OCI-M2 (cell line): ENCODE data around the gene DNM3.
"Not testable (repeated sequence)": the region's sequence is repeated elsewhere in the genome, so short reads cannot be mapped to it uniquely, and the experiment has no call there.

Source experiments
- DNase-seq: peaks from one replicate; lab custom pipeline; 2025; ENCODE audit not compliant: unreplicated experiment; lab: John Stamatoyannopoulos, UW

DNM3 gene

DNA sequence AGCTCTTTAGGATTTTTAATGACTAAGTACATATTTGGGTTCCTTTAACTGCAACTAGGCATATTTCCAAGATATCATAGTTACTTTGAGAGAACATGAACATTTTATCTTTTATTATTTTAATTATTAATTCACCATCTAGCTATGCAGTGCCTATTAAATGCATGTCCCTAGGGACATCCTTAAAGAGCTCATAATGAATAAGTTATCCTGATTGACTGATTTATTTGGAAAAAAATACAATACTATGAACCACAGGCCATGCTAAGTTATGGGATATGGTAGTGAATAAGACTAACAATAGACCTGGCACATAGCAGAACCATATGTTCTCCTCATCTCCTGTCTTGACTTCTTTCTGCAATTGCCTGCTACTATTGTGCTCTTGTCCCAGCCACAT, 562.8 kb downstream of the DNM3 start:
- DNase-seq: no peak

DNA sequence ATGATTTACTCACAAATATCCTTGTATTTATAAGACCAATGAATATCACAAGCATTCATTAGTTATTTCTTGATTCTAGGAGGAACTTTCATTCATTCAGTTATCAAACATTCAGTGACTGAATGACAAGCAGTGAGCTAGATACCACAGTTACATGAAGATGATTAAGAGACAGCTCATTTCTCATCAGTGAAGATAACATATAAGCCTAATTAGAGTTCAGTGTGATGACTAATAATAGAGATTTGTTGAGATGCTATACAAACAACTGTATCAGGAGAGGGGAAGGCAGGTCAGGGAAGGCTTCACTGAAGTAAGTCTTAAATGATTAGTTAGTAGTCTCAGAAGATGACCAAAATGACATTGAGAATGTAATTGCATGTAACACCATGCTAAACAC, 564.6 kb downstream of the DNM3 start:
- DNase-seq: no peak

DNA sequence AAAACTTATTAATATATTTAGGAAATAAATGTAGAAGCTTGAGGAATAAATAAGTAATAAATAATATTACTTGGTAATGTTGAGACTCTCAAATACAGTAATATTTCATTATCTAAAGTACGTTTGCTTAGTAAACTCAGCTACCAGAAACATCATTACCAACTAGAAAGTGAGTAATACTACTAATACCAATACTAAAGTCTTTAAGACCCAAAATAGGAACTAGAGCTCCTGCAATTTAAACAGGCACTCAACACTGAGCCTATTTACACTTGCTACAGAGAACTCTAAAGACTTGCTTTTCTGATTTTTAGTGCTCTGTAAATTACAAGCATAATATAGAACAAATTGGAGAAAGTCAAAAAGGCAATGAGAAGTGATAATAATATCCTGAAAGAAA, 565.7 kb downstream of the DNM3 start:
- no peak for DNase-seq

DNA sequence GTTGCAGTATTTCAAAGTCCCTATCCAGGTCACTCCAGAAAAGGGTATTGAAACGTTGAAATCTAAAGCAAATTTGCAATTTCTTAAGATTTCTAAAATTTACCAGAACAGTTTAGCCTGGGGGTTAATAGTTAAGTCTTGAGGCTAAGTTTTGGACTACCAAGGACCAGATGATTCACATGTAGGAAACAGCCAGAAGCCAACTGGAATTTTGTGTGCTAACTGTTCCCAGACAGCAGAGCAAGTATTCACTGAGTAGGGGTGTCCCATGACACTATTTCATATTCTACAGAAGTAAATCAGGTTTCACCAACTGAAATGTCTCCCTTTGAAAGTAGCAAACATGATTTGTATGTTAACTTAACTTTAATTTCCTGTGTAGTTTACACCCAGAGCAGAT, 567.7 kb downstream of the DNM3 start:
- DNase-seq: no peak

DNA sequence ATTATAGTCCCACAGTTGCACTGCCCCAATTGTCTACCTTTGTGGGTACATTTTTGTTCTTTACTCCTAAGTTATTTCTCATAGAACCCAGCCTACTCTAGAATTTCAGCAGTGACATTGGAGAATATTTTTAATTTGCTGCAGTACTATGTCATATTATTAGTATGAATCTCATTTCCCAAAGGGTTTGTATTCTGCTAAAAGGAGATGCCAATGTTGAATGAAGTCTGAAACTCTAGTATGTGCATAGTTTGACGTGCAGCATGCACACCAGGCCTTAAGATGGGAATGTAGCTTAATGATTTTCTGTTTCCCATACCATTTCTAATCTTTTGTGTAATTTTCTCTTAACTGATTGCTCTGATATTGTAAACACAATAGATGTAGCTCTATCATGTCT, 568.7 kb downstream of the DNM3 start:
- DNase-seq: no peak

DNA sequence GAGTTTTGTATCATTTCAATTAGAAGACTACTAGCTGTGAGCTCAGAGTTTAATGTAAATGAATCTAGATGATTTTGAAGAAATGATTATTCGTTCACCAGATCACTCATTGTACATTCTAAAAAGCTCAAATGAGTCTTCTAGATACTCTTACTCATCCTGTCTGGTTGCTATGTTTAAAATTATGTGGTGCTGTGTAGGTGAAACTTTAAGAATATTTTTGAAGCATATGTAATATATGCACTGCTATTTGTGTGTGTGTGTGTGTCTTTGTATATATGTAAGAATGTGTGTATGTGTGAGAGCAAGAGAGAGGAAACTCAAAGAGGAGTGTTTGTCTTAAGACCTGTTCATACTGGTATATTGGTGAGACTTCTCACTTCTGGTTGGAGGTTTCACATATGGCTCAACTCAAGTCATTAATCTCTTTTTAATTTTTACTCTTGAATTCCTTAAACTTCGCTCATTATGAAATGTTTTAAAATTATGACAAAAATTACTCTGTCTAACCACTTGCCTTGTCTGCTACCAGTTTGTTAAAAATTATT, 570.6 kb downstream of the DNM3 start:
- no peak for DNase-seq

DNA sequence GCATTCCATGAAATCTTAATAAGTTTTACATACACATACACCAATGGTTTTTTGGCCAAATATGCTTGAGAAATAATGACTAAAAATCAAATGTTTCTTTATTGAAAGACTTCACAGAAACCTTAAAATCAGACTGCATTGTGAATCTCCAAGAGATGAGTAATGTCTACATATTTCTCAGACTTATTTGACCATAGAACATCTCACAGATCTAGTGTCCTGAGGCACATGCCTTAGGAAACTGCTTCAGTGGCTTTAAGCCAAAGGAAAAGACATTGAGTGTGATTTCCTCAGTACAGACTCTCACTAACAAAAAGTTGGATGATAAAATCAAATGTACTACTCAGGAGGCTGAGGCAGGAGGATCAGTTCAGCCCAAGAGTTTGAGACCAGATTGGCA, 573.0 kb downstream of the DNM3 start:
- no peak for DNase-seq

DNA sequence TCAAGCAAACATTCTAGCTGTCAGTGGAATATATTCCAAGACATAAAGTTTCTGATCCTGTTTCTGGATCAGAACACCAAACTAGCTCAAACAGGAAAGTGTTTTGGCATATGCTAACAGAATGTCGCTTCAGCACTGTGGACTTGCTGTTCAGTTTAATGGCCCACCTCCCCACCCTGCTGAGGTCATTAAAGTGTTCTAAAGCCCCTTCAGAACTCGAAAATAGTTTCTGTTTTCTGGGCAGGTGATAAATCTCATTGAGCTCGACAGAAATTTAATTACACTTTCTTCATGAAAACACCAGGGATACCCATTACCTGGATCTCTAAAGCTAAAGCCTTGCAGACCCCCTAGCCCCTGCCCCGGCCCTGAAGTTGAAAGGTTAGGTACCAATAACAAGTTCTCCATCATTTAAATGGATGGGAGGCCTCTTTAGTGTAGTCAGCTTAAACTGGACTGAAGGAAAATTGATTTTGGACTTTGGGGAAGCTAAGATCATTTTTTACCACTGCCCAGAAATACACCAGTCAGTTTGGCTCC, 575.3 kb downstream of the DNM3 start:
- DNase-seq: no peak

DNA sequence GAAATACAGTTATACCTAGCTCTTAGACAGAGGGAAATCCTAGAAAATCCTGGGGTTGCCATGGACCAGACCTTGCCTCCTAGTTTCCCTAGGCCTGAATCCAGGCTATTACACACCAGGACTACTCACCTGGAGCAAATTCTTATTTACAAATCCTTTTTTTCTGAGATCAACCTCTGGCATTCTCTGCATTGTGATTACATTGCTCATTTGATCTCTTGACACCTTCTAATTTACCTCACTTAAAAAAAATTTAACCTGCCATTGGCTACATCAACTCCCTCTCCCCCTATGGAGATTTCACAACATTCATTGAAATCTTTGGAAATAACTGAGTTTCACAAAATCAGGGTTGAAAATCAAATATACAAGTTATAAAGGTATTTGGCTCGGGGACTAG, 576.3 kb downstream of the DNM3 start:
- DNase-seq: no peak

DNA sequence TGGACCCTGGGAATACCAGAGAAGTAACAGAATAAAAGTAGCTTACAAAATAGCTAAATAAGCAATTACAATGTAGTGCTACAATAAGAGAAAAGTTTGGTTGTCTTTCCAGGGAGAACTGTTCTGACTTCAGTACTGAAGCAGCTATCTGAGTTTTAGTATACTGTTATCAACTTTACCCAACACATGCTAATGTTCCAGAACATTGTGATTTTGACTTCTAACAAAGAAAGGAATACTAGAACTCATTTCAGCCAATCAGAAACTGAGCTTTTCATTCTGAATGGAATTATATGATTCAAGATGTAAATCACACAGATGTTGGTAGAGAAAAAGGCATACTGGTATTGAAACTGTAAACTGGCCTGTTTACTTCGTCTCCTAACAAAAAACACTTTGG, 579.1 kb downstream of the DNM3 start, which contains the start of gene C1orf105:
TSS of gene C1orf105 (plus strand) at position 301 of the 400 bp plus-strand sequence. CDS start 201 bp downstream, outside the sequence.
- no peak for DNase-seq

DNA sequence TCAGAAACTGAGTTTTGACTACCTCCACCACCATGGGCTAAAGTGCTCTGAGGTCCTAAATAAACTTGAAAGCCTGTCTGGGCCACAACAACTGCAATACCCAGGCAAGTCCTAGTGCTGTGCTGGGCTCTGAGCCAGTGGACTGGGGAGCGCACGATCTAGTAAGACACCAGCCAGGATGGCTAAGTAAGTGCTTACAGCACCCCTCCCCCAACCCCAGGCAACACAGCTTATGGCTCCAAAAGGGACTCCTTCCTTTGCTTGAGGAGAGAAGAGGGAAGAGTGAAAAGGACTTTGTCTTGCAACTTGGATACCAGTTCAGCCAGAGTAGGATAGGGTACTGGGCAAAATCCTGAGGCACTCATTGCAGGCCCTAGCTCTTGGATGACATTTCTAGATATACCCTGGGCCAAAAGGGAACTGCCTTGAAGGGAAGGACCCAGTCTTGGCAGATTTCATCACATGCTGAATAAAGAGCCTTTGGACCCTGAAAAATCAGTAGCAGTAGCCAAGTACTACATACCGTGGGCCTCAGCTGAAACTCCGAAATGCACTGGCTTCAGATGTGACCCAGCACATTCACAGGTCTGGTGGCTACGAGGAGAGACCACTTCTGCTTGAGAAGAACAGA, 580.8 kb downstream of the DNM3 start:
- no peak for DNase-seq

DNA sequence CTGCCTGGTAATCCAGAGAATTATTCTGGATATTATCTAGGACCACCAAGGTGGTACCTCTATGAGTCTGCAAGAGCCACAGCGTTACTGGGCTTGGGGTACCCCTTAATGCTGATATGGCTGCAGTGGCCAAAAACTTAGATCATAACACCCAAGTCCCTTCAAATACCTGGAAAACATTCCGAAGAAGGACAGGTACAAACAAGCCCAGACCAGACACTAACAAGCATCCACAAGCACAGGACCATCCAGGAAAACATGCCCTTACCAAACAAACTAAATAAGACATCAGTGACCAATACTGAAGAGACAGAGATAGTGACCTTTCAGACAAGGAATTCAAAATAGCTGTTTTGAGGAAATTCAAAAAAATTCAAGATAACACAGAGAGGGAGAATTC, 582.0 kb downstream of the DNM3 start:
- no peak for DNase-seq

DNA sequence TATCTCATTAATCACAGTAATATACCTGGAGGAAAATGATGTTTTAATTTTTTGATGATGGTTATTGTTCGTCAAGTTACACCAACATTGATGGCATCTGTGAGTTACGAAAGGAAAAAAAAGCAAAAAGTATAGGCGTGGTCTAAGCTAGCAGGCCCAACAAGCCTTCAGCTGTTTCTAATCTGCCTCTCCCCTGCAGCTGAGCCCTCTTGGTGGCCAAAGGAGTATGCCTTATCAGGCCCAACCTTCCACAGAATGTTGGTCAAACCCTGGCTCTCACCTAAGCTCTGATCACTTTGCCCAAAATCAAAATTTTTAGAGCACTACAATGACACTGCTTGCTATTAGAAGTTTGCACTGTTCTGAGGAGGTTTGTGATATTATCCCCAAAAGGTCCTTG, 584.0 kb downstream of the DNM3 start:
- no peak for DNase-seq

DNA sequence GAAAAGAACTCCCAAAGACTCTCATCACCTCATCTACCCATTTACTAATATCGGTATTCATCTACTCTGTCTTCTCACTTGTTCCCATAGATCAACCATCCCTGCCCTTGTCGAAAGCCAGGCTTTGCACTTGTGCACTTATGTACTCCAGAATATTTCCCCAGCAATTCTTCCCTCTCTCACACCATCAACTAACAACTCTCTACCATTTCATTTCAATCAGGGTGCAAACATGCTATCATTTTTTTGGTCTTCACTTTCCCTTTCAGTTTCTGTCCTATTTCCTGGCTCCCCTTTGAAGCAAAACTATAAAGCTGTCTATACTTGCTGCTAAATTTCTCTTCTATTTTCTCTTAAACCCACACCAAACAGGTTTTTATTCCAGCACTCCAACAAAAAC, 585.9 kb downstream of the DNM3 start:
- no peak for DNase-seq

DNA sequence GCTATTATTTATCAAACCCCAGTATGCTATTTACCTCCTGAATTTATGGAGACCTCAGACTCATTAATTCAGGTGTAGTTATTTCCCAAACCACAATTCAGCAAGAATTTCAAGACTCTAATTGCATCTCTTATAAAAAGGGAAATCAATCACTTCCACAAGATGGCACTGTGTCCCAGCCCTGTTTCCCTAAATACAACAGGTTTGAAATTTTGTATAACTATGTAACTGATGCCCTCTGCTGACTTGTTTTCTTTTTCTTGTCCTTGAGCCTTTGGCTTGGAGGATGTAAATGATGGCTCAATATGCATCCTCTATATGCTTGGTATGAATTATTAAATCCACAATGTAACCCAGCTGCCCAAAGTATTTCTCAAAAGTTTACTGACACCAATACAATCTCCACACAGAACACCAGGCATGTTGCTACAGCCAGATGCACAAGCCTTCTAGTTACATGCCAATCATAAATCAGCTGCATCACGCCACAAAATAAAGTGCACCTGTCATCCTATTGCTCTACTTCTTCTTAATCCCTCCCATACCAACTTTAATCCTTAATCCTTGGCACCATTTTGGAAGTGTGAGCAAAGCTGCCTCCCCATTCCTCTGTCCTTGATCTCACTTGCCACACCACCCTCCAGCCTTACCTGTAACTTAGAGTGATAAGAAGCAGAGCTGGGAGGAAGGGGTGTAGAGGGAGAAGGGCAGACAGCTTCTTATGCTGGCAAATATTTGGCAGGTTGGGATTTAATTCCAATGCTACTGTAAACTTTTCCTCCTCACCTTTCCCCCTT, 588.2 kb downstream of the DNM3 start:
- no peak for DNase-seq

DNA sequence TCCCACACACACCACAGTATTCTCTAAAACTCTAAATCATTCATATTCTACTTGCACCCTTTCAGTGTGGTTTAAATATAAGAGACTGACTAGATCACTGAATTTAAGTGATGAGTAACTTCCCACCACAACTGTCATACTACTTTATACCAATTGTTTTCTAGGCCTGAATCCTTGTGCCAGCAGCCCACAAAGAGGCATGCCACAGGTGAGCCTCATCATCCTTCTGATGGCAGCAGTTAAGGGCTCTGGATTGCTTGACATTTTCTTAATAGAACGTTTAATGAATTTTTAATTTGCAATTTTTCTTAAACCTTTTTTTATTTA, 588.8 kb downstream of the DNM3 start:
- no peak for DNase-seq

DNA sequence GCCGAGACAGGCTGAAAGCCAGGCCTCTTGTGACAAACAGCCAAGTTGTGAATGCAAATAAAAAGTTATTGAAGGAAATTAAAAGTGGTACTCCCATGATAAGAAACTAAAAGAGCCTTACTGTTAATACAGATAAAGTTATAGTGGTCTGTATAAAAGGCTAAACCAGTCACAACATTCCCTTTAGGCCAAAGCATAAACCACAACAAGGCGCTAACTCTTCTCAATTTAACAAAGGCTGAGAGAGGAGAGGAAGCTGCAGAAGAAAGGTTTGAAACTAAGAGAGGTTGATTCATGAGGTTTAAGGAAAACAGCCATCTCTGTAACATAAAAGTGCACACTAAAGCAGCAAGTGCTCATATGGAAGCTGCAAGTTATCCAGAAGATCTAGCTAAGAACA, 589.9 kb downstream of the DNM3 start:
- no peak for DNase-seq

DNA sequence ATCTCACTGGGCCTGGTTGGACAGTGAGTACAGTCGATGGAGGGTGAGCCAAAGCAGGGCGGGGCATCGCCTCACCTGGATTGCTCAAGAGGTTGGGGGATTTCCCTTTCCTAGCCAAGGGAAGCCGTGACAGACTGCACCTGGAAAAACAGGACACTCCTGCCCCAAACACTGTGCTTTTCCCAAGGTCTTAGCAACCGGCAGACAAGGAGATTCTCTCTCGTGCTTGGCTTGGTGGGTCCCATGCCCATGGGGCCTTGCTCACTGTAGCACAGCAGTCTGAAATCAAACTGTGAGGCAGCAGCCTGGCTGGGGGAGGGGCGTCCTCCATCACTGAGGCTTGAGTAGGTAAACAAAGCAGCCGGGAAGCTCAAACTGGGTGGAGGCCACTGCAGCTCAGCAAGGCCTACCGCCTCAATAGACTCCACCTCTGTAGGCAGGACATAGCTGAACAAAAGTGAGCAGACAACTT, 590.5 kb downstream of the DNM3 start:
- no peak for DNase-seq

DNA sequence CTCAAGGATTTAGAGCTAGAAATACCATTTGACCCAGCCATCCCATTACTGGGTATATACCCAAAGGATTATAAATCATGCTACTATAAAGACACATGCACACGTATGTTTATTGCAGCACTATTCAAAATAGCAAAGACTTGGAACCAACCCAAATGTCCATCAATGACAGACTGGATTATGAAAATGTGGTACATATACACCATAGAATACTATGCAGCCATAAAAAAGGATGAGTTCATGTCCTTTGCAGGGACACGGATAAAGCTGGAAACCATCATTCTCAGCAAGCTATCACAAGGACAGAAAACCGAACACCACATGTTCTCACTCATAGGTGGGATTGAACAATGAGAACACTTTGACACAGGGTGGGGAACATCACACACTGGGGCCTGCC, 595.9 kb downstream of the DNM3 start:
- DNase-seq: not testable (repeated sequence)

DNA sequence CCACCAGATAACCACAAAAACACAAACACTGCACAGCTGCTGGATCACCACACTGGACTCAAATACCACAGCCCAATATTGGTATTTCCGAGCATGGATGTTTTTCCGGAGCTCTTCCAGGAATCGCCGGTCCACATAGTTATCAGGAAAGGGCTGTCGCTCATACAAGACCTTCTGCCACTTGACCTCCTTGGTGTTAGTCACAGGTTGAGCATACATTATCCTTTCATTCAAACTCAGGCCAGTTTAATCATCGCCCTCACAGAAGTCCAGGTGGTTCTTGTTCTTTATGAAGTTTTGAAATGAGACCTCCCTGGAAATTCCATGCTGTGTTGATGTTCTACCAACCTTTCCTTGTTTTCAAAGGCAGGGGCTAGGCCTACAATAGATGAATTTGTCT, 601.1 kb downstream of the DNM3 start:
- DNase-seq: no peak

DNA sequence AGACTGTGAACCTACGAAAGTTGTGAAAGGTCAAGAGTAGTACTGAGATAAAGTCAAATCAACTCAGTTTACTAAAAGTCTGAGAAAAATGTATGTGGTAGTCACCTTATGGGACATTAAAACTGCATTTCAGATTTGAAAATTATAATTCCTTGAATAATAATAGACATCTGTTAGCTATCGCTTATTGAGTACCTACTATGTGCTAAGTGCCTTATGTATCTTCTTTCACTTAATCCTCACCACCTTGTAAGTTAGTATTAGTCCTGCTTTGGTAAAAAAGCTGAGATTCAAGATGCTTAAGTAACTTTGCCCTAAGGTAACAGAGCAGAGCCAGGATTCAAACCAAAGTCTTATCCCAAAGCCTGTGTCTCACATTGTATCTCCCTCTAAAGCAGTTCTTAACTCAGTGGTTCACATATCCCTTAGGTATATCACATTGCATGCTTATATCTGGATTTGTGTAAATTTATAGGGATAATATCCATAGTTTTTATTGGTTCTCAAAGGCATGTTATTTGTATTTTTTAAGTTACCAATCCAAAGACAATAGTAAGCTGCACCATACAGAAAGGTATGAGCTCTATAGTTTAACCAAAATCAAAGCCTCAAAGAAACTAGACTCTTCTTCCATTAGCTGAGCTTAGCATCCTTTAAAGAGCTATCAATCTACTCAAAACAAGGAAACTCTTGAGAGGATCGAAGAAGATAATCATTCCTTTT, 601.7 kb downstream of the DNM3 start:
- DNase-seq: no peak
